Astrocyte (in vitro differentiated cells and primary cell): ENCODE results near the gene ST14.

ENCODE experiments used
- CTCF ChIP-seq: IDR thresholded peaks from 2 replicates; pipeline ENCODE4 v1.5.1; 2011; ENCODE audit warnings: low read depth, mild to moderate bottlenecking, inconsistent platforms, low read length, moderate library complexity; ENCODE audit not compliant: insufficient read depth
- EZH2 ChIP-seq: IDR thresholded peaks from 2 replicates; pipeline ENCODE4 v1.6.1; 2012; ENCODE audit warnings: mild to moderate bottlenecking, low read length, inconsistent platforms; ENCODE audit not compliant: insufficient read depth

GRCh38 chr11:130192845-130193267 lies 33.3 kb downstream of the ST14 start:
- TF ChIP-seq CTCF, result no peak
- no peak for TF ChIP-seq EZH2
